ENCODE data around the gene SUCNR1. TPM values are rescaled to one million over a fixed set of nuclear protein-coding genes. Genes with fewer than 3 reads are reported as not detected.

The SUCNR1 gene
- total RNA-seq, 1 experiment from 2014 or later: not detected

DNA sequence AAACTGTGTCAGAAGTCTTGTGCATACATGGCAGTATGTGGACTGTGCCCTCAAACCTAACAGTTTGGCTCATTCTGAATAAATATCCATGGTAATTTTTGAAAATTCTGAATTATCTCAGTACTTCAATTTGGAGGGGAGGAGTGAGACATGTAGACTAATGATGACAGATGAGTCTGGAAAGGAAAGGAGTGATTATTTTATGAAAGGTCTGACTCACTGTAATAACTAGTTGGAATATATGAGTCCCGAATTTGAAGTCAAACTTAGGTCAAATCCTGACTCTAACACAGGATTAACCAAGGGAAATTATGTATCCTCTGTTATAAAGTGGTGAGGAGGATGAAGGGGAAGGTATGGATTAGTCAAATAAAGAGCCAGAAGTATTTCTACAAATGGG lies 38.6 kb downstream of the SUCNR1 start:
- H3K4me3 ChIP-seq (ENCODE audit: low read length): no peak overlapping the region
- DNase-seq: no peak
- H3K9me2 ChIP-seq (replicated peaks; ENCODE audit: insufficient read depth, low read length): no peaks in the 10 kb centered on the region
- no peaks in the 10 kb centered on the region for H3K9me3 ChIP-seq (ENCODE audit: low read length)
- no peaks in the 10 kb centered on the region for H4K20me1 ChIP-seq (ENCODE audit: insufficient read depth, low read depth, low read length)
- no peaks in the 10 kb centered on the region for H3K27me3 ChIP-seq (ENCODE audit: low read length)
- H3K79me2 ChIP-seq (ENCODE audit: low read length): no peaks in the 10 kb centered on the region
- no peak overlapping the region for H3K4me2 ChIP-seq (ENCODE audit: low read depth, low read length, poor library complexity, severe bottlenecking)
- no peaks in the 10 kb centered on the region for H3K36me3 ChIP-seq (ENCODE audit: insufficient read depth, low read length)
- no peak overlapping the region for H3K9ac ChIP-seq (ENCODE audit: low read length)
- no peak overlapping the region for H2AFZ ChIP-seq (ENCODE audit: low read length)
- no peaks in the 10 kb centered on the region for H3K4me1 ChIP-seq (ENCODE audit: low read length)
- no peak overlapping the region for H3K27ac ChIP-seq (ENCODE audit: low read length)

DNA sequence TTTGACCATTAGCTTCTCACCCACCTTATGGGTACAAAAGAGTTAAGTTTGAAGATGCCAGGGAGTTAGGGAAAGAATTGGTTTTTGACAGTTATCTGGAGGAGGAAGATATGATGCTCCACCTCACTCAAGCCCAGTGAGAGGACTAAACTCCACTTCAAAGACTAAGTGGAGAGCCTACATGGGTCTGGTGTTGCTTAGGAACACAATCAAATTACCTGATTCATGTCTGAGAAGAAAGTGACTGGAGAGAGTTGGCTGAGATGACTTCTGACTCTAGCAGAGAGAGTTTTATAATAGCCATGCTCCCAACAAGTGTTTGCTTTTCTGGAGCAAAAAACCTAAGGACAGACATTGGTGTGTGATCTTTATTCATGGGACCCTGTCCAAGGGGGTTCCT lies 43.3 kb downstream of the SUCNR1 start:
- Histone ChIP-seq H4K20me1 (ENCODE audit: insufficient read depth, low read depth, low read length) (no peaks in the 10 kb centered on the region), H3K9ac (ENCODE audit: low read length) (no peak overlapping the region), H3K27ac (ENCODE audit: low read length) (no peak overlapping the region), H3K9me3 (ENCODE audit: low read length) (no peaks in the 10 kb centered on the region), H3K4me1 (ENCODE audit: low read length) (no peaks in the 10 kb centered on the region), H3K36me3 (ENCODE audit: insufficient read depth, low read length) (no peaks in the 10 kb centered on the region), H3K27me3 (ENCODE audit: low read length) (no peaks in the 10 kb centered on the region), H3K9me2 (replicated peaks; ENCODE audit: insufficient read depth, low read length) (no peaks in the 10 kb centered on the region), H3K79me2 (ENCODE audit: low read length) (no peaks in the 10 kb centered on the region), H3K4me3 (ENCODE audit: low read length) (no peak overlapping the region), H3K4me2 (ENCODE audit: low read depth, low read length, poor library complexity, severe bottlenecking) (no peak overlapping the region), H2AFZ (ENCODE audit: low read length) (no peak overlapping the region)
- DNase-seq: no peak

DNA sequence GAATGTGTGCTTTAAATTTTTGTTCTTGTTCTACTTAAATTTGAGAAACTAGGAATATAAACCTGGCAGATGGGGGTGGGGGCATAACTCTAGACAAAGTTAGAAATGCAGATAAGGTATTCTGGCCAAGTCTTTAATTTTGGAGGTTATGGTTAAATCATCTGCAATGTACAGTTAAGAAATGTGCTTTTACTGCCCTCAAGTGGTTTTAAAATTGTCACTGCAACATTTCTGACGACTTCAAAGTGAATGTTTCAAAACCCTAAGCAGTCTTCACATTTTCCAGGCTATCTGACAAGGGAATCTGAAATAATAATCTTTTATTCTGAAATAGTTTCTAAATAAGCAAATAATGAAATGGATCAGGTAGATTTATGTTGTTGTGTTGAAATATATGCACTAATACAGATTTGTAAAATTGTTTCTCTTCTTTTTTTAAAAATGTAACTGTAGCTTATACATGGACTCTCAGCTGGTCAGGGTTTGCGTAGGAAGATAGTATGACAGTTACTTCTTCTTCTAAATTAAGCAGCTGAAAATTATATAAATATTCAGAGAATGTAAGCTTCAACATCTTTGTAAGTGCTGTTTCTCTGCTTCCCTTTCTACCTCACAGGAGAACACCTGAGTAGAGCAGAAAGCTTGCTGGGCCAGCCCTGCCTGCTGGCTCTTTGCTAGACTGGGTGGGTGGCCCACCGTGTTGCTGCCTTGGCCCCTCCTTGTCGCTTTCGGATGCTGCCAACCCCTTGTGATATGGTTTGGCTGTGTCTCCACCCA lies 45.0 kb downstream of the SUCNR1 start:
- Histone ChIP-seq H3K36me3 (ENCODE audit: insufficient read depth, low read length) (no peaks in the 10 kb centered on the region), H3K27me3 (ENCODE audit: low read length) (no peaks in the 10 kb centered on the region), H3K9me3 (ENCODE audit: low read length) (no peaks in the 10 kb centered on the region), H3K9ac (ENCODE audit: low read length) (no peak overlapping the region), H3K27ac (ENCODE audit: low read length) (no peak overlapping the region), H4K20me1 (ENCODE audit: insufficient read depth, low read depth, low read length) (no peaks in the 10 kb centered on the region), H3K4me1 (ENCODE audit: low read length) (no peaks in the 10 kb centered on the region), H3K4me3 (ENCODE audit: low read length) (no peak overlapping the region), H2AFZ (ENCODE audit: low read length) (no peak overlapping the region), H3K4me2 (ENCODE audit: low read depth, low read length, poor library complexity, severe bottlenecking) (no peak overlapping the region), H3K9me2 (replicated peaks; ENCODE audit: insufficient read depth, low read length) (no peaks in the 10 kb centered on the region), H3K79me2 (ENCODE audit: low read length) (no peaks in the 10 kb centered on the region)
- DNase-seq: peak; percentile 72

DNA sequence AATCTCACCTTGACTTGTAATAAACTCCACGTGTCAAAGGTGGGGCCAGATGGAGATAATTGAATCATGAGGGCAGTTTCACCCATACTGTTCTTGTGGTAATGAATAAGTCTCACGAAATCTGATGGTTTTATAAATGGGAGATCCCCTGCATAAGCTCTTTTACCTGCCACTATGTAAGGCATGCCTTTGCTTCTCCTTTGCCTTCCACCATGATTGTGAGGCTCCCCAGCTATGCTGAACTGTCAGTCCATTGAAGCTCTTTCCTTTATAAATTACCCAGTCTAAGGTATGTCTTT lies 45.5 kb downstream of the SUCNR1 start:
- Histone ChIP-seq H3K4me3 (ENCODE audit: low read length) (no peak overlapping the region), H3K79me2 (ENCODE audit: low read length) (no peaks in the 10 kb centered on the region), H3K27ac (ENCODE audit: low read length) (no peak overlapping the region), H3K9ac (ENCODE audit: low read length) (no peak overlapping the region), H4K20me1 (ENCODE audit: insufficient read depth, low read depth, low read length) (no peaks in the 10 kb centered on the region), H2AFZ (ENCODE audit: low read length) (no peak overlapping the region), H3K4me1 (ENCODE audit: low read length) (no peaks in the 10 kb centered on the region), H3K9me2 (replicated peaks; ENCODE audit: insufficient read depth, low read length) (no peaks in the 10 kb centered on the region), H3K27me3 (ENCODE audit: low read length) (no peaks in the 10 kb centered on the region), H3K9me3 (ENCODE audit: low read length) (no peaks in the 10 kb centered on the region), H3K4me2 (ENCODE audit: low read depth, low read length, poor library complexity, severe bottlenecking) (no peak overlapping the region), H3K36me3 (ENCODE audit: insufficient read depth, low read length) (no peaks in the 10 kb centered on the region)
- DNase-seq: no peak

GRCh38 chr3:151919446-151919845 lies 46.0 kb downstream of the SUCNR1 start:
- Histone ChIP-seq H3K36me3 (ENCODE audit: insufficient read depth, low read length) (no peaks in the 10 kb centered on the region), H4K20me1 (ENCODE audit: insufficient read depth, low read depth, low read length) (no peaks in the 10 kb centered on the region), H2AFZ (ENCODE audit: low read length) (no peak overlapping the region), H3K79me2 (ENCODE audit: low read length) (no peaks in the 10 kb centered on the region), H3K4me1 (ENCODE audit: low read length) (no peaks in the 10 kb centered on the region), H3K9me3 (ENCODE audit: low read length) (no peaks in the 10 kb centered on the region), H3K27me3 (ENCODE audit: low read length) (no peaks in the 10 kb centered on the region), H3K4me2 (ENCODE audit: low read depth, low read length, poor library complexity, severe bottlenecking) (no peak overlapping the region), H3K27ac (ENCODE audit: low read length) (no peak overlapping the region), H3K9ac (ENCODE audit: low read length) (no peak overlapping the region), H3K4me3 (ENCODE audit: low read length) (no peak overlapping the region), H3K9me2 (replicated peaks; ENCODE audit: insufficient read depth, low read length) (no peaks in the 10 kb centered on the region)
- no peak for DNase-seq

DNA sequence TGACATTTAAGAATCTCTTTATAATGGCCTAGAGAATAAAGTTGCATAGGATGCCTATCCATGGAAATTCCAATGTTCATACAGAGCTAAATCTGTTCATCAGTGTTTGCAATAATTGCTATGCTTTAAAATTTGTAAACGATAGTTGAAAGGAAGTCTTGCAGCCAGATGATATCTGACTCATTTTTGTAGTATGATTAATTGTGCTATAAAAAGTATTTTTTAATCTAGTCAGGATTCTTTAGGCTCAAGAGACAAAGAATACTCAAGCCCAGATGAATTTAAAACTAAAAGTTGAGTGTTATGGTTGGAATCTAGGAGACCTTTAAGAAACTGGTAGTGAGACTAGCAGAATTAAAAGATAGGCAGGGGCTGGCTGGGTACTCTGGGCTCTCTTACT lies 50.5 kb downstream of the SUCNR1 start:
- no peak overlapping the region for H3K4me3 ChIP-seq (ENCODE audit: low read length)
- H2AFZ ChIP-seq (ENCODE audit: low read length): no peak overlapping the region
- no peak overlapping the region for H3K27ac ChIP-seq (ENCODE audit: low read length)
- H3K9me3 ChIP-seq (ENCODE audit: low read length): no peaks in the 10 kb centered on the region
- no peaks in the 10 kb centered on the region for H4K20me1 ChIP-seq (ENCODE audit: insufficient read depth, low read depth, low read length)
- H3K4me1 ChIP-seq (ENCODE audit: low read length): no peaks in the 10 kb centered on the region
- DNase-seq: no peak
- no peak overlapping the region for H3K9ac ChIP-seq (ENCODE audit: low read length)
- no peaks in the 10 kb centered on the region for H3K36me3 ChIP-seq (ENCODE audit: insufficient read depth, low read length)
- H3K27me3 ChIP-seq (ENCODE audit: low read length): no peaks in the 10 kb centered on the region
- no peaks in the 10 kb centered on the region for H3K79me2 ChIP-seq (ENCODE audit: low read length)
- H3K4me2 ChIP-seq (ENCODE audit: low read depth, low read length, poor library complexity, severe bottlenecking): no peak overlapping the region
- H3K9me2 ChIP-seq (replicated peaks; ENCODE audit: insufficient read depth, low read length): no peaks in the 10 kb centered on the region

DNA sequence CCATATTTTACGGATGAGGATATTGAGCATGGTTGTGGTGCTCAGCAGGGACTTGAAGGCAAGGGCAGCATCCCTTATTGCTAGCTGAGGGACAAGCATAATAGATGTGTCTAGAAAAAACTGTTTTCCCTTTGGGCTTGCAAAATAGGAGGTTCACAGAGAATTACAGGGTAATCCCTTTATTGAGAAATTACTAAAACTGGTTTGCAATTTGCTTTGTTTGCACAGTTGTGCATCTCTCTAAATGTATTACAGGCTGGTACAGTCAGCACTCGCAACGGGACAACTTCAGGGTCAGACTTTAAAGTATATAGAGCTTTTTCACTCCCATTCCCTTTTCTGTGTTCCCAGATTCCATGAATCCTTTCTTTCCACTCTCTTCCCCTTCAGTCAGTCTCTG lies 51.3 kb downstream of the SUCNR1 start:
- Histone ChIP-seq H3K27me3 (ENCODE audit: low read length) (no peaks in the 10 kb centered on the region), H3K9me2 (replicated peaks; ENCODE audit: insufficient read depth, low read length) (no peaks in the 10 kb centered on the region), H2AFZ (ENCODE audit: low read length) (no peak overlapping the region), H3K4me1 (ENCODE audit: low read length) (no peaks in the 10 kb centered on the region), H3K36me3 (ENCODE audit: insufficient read depth, low read length) (no peaks in the 10 kb centered on the region), H3K27ac (ENCODE audit: low read length) (no peak overlapping the region), H4K20me1 (ENCODE audit: insufficient read depth, low read depth, low read length) (no peaks in the 10 kb centered on the region), H3K79me2 (ENCODE audit: low read length) (no peaks in the 10 kb centered on the region), H3K9me3 (ENCODE audit: low read length) (no peaks in the 10 kb centered on the region), H3K9ac (ENCODE audit: low read length) (no peak overlapping the region), H3K4me2 (ENCODE audit: low read depth, low read length, poor library complexity, severe bottlenecking) (no peak overlapping the region), H3K4me3 (ENCODE audit: low read length) (no peak overlapping the region)
- DNase-seq: no peak

DNA sequence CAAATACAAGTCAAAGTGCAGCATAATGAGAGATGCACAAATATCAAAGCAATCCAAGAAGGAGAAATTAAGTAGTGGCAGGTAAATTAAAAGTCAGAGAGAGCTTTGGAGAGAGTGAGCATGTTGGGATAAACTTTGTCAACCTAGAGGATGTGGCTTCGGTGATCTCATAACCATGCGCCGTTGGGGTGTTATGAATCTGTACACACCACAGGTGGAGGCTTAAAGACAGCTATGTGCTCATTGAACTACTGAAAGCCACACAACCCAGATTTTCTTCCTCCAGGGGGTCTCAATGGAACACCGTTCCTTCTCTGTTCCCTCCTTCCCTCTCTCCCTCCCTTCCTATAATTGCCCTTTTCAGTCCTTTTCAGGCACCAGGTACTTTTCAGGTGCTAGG lies 52.0 kb downstream of the SUCNR1 start:
- Histone ChIP-seq H3K4me3 (ENCODE audit: low read length) (no peak overlapping the region), H3K27ac (ENCODE audit: low read length) (no peak overlapping the region), H3K9ac (ENCODE audit: low read length) (no peak overlapping the region), H3K9me2 (replicated peaks; ENCODE audit: insufficient read depth, low read length) (no peaks in the 10 kb centered on the region), H3K27me3 (ENCODE audit: low read length) (no peaks in the 10 kb centered on the region), H3K4me2 (ENCODE audit: low read depth, low read length, poor library complexity, severe bottlenecking) (no peak overlapping the region), H2AFZ (ENCODE audit: low read length) (no peak overlapping the region), H3K4me1 (ENCODE audit: low read length) (no peaks in the 10 kb centered on the region), H3K36me3 (ENCODE audit: insufficient read depth, low read length) (no peaks in the 10 kb centered on the region), H3K9me3 (ENCODE audit: low read length) (no peaks in the 10 kb centered on the region), H4K20me1 (ENCODE audit: insufficient read depth, low read depth, low read length) (no peaks in the 10 kb centered on the region), H3K79me2 (ENCODE audit: low read length) (no peaks in the 10 kb centered on the region)
- DNase-seq: no peak

GRCh38 chr3:151925876-151926275 lies 52.4 kb downstream of the SUCNR1 start:
- no peak overlapping the region for H3K9ac ChIP-seq (ENCODE audit: low read length)
- H3K27me3 ChIP-seq (ENCODE audit: low read length): no peaks in the 10 kb centered on the region
- no peaks in the 10 kb centered on the region for H3K9me2 ChIP-seq (replicated peaks; ENCODE audit: insufficient read depth, low read length)
- H2AFZ ChIP-seq (ENCODE audit: low read length): no peak overlapping the region
- H4K20me1 ChIP-seq (ENCODE audit: insufficient read depth, low read depth, low read length): no peaks in the 10 kb centered on the region
- H3K79me2 ChIP-seq (ENCODE audit: low read length): no peaks in the 10 kb centered on the region
- H3K36me3 ChIP-seq (ENCODE audit: insufficient read depth, low read length): no peaks in the 10 kb centered on the region
- no peak overlapping the region for H3K4me2 ChIP-seq (ENCODE audit: low read depth, low read length, poor library complexity, severe bottlenecking)
- no peaks in the 10 kb centered on the region for H3K4me1 ChIP-seq (ENCODE audit: low read length)
- no peak overlapping the region for H3K27ac ChIP-seq (ENCODE audit: low read length)
- no peak for DNase-seq
- no peaks in the 10 kb centered on the region for H3K9me3 ChIP-seq (ENCODE audit: low read length)
- H3K4me3 ChIP-seq (ENCODE audit: low read length): no peak overlapping the region

Data from Karpas-422 (cell line).